IPS-15b (cell line): ENCODE results near the gene NUDT17.

Experiments used
- H3K27me3 ChIP-seq: one replicate; pipeline ENCODE4 v1.6.1; 2013; ENCODE audit warnings: low read length; ENCODE audit not compliant: control insufficient read depth, insufficient read depth
- H3K36me3 ChIP-seq: one replicate; pipeline ENCODE4 v1.6.1; 2013; ENCODE audit warnings: low read length; ENCODE audit not compliant: control insufficient read depth, insufficient read depth
- H3K4me1 ChIP-seq: one replicate; pipeline ENCODE4 v1.6.1; 2013; ENCODE audit warnings: mild to moderate bottlenecking, low read length; ENCODE audit not compliant: control insufficient read depth, insufficient read depth
- H3K4me3 ChIP-seq: one replicate; pipeline ENCODE4 v1.5.1; 2013; ENCODE audit warnings: low read depth, low read length
- H3K9ac ChIP-seq: one replicate; pipeline ENCODE4 v1.6.1; 2013; ENCODE audit warnings: low read depth, mild to moderate bottlenecking, low read length
- H3K9me3 ChIP-seq: one replicate; pipeline ENCODE4 v1.6.1; 2013; ENCODE audit warnings: mild to moderate bottlenecking, low read length; ENCODE audit not compliant: control insufficient read depth, insufficient read depth

Gene NUDT17

DNA sequence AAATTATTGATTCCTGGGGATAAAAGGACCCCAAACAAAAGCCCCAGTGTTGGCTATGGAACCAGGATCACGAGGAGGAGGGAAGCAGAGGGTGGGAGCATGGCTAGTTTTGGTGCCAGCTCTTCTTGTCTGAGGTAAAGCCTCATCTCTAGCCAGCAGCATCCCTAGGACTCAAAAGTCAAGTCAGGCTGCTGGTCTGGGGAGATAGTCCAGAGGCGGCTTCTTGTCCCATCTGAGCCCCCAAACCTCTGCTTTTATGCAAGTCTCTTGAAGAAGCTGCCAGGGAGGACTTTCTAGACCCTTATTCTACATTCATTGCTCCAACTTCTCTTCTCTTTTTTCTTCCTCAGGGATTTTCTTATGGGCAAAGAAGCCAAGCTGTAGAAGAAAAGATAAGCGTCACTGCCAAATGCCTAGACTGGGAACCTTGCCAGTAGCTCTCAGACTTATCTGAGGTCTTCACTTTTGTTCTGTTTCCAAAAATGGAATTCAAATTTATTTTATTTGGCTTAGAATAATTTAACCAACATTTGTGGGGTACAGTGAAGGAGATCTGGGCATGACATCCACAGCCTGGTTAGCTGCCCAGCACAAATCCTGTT lies 47.2 kb downstream of the NUDT17 start:
- H3K9ac ChIP-seq: no peak overlapping the region
- no peaks in the 10 kb centered on the region for H3K9me3 ChIP-seq
- peak overlapping the region; percentile 27 for H3K4me3 ChIP-seq

DNA sequence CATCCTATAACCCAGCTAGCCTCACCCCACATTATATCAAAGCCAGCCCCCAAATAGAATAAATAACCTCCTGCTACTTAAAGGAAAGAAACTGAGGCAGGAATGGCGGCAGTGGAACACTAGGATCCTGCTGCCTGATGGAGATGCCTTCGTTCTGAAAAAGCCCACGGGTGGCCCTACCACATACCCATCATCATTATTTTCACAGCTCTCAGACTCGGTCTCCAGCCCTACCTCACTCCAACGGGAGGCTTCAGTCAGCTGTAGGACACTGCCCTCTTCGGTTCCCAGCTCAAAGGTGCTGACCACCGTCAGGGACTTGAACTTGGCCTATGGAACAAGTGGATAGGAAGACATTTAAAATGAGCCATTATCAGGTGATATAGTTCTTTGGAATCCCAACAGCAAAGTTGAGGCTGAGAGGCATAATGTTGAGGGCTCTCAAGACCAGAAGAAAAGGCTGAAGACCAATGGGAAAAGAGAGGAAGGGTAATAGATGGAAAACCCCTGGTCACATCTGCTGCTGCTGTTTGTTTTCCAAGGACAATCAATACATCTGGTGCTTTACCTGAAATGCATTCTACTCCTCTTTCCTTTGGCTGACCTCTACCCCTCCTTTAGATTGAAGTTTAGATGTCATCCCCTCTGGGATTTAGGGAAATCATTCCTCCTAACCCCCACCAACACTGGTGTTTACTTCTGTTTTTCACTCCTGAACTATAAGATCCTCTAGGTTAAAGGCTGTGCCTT lies 48.1 kb downstream of the NUDT17 start:
- peaks cover 5% of the 10 kb centered on the region for H3K4me1 ChIP-seq
- H3K9me3 ChIP-seq: no peaks in the 10 kb centered on the region
- H3K9ac ChIP-seq: no peak overlapping the region
- H3K36me3 ChIP-seq: no peaks in the 10 kb centered on the region
- H3K27me3 ChIP-seq: peaks cover 2% of the 10 kb centered on the region
- H3K4me3 ChIP-seq: no peak overlapping the region

More for the DNA sequence above, 47.2 kb downstream of the NUDT17 start:
- H3K27me3 ChIP-seq: peaks cover 2% of the 10 kb centered on the region
- peaks cover 5% of the 10 kb centered on the region for H3K4me1 ChIP-seq
- H3K36me3 ChIP-seq: no peaks in the 10 kb centered on the region

DNA sequence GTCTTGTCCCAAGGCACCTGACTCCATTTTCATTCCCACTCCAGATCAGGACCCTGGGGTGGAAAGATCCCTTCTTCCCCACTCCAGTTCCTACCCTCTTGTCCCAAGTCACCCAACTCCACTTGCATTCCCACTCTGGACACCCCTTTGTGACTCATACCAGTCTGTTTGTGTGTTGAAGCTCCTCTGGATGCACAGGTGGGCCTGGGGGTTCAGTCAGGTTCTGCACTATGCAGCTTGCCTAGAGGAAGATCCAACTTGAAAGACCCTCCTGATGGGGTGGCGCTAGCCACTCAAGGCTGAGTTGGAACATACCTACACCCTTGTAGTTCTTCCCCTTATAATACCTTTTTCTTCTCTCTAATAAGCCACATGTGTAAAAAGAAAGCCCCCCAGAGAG lies 50.0 kb downstream of the NUDT17 start:
- H3K4me1 ChIP-seq: peaks cover 5% of the 10 kb centered on the region
- H3K27me3 ChIP-seq: peaks cover 2% of the 10 kb centered on the region
- H3K36me3 ChIP-seq: no peaks in the 10 kb centered on the region
- H3K4me3 ChIP-seq: no peak overlapping the region
- no peaks in the 10 kb centered on the region for H3K9me3 ChIP-seq
- H3K9ac ChIP-seq: no peak overlapping the region

DNA sequence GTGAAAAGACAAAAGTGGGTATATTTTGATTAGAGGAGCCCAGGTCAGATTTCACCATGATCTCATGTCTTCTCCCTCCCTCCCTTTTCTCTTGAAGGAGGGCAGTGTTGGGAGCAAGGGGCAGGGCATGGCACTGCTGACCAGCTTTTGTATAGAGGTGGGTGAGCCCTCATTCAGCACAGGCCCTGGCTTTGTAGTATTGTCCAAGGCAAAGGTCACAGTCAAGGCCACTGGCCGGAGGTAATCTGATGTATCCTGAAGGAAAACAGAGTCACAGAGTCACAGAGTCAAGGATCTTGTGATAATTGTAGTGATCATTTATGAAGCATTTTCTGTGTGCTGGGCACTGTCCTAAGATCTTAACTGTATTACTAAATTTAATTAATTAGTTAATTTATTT lies 52.5 kb downstream of the NUDT17 start:
- Histone ChIP-seq H3K9me3 (no peaks in the 10 kb centered on the region), H3K9ac (no peak overlapping the region), H3K4me3 (no peak overlapping the region), H3K4me1 (no peaks in the 10 kb centered on the region), H3K27me3 (peaks cover 6% of the 10 kb centered on the region), H3K36me3 (no peaks in the 10 kb centered on the region)
